ENCODE results near the gene TSEN54. TPM values are rescaled to one million over a fixed set of nuclear protein-coding genes. Genes with fewer than 3 reads are reported as not detected.

The TSEN54 gene
- total RNA-seq, 2 experiments from 2014 or later: 92.0 to 97.7 TPM

GRCh38 chr17:75491680-75492079 is 24.6 kb upstream of the TSEN54 start:
- DNase-seq (no peak), ATAC-seq (no peak)
- no peaks in the 10 kb centered on the region for H3K9me3 Mint-ChIP-seq (ENCODE audit: low read depth)
- H3K27me3 Mint-ChIP-seq: no peaks in the 10 kb centered on the region
- no peak overlapping the region for H3K4me3 Mint-ChIP-seq
- H3K27ac Mint-ChIP-seq: no peak overlapping the region
- peaks cover 3% of the 10 kb centered on the region for H3K36me3 Mint-ChIP-seq
- CTCF ChIA-PET: interaction anchor here (1.7 kb wide), 1 partner anchor 63 kb away, joined by 3 read pairs; no protein-coding TSS in a partner anchor
- H3K4me1 Mint-ChIP-seq: peaks cover 18% of the 10 kb centered on the region

- Mint-ChIP-seq H3K9me3 (ENCODE audit: low read depth) (no peaks in the 10 kb centered on the region), H3K4me1 (peaks cover 9% of the 10 kb centered on the region), H3K27ac (no peak overlapping the region), H3K4me3 (no peak overlapping the region), H3K27me3 (no peaks in the 10 kb centered on the region), H3K36me3 (peaks cover 1% of the 10 kb centered on the region)
- DNase-seq (no peak), ATAC-seq (no peak)
- CTCF ChIA-PET: interaction anchor here (1.7 kb wide), 1 partner anchor 64 kb away, joined by 3 read pairs; no protein-coding TSS in a partner anchor
Observed at GRCh38 chr17:75492555-75493168, 23.7 kb upstream of the TSEN54 start.

DNA sequence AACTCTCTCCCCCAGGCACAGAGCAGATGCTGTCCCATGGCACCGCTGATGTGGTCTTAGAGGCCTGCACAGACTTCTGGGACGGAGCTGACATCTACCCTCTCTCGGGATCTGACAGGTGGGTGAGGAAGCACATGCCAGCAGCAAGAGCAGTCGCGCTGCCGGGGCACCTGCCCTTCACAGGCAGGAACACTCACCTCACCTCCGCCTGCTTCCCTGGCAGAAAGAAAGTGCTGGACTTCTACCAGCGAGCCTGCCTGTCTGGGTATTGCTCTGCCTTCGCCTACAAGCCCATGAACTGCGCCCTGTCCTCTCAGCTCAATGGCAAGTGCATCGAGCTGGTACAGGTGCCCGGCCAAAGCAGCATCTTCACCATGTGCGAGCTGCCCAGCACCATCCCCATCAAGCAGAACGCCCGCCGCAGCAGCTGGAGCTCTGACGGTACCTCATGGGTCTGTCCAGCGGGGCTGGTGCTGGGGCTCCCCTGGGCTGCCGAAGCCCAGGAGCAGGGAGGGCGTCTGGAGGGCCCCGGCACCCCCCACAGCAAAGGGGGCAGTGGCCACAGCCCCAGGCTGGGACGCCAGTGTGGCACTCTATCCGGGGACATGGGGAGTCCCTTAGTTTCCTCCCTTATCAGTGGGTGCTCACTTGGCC is 22.7 kb upstream of the TSEN54 start:
- Mint-ChIP-seq H3K27ac (no peak overlapping the region), H3K4me1 (peaks cover 4% of the 10 kb centered on the region), H3K27me3 (no peaks in the 10 kb centered on the region), H3K9me3 (ENCODE audit: low read depth) (no peaks in the 10 kb centered on the region), H3K36me3 (peaks cover 1% of the 10 kb centered on the region), H3K4me3 (no peak overlapping the region)
- ATAC-seq (no peak), DNase-seq (no peak)
- CTCF ChIA-PET: no interaction called here

DNA sequence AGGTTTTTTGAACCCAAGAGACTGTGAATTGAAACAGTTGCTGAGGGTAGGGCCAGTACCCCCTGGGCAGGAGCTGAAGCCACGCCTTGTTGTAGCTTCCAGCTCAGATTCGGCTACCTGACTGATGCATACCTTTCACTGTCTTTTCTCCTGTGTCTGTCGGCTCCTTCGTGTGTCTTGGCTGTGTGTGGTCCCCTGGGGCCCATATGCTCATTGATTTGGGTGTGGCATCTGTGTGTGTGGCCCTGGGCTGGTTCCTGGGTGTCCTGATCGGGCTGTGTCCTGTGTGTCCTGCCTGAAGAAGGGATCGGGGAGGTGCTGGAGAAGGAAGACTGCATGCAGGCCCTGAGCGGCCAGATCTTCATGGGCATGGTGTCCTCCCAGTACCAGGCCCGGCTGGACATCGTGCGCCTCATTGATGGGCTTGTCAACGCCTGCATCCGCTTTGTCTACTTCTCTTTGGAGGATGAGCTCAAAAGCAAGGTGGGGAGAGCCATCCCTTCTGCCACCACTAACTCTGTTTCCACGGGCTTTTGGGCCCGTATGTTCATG is 21.9 kb upstream of the TSEN54 start:
- Mint-ChIP-seq H3K27me3 (no peaks in the 10 kb centered on the region), H3K36me3 (peaks cover 1% of the 10 kb centered on the region), H3K4me3 (no peak overlapping the region), H3K27ac (no peak overlapping the region), H3K4me1 (peaks cover 3% of the 10 kb centered on the region), H3K9me3 (ENCODE audit: low read depth) (no peaks in the 10 kb centered on the region)
- CTCF ChIA-PET: interaction anchor here (0.6 kb wide), 1 partner anchor 23 kb away, joined by 3 read pairs; no protein-coding TSS in a partner anchor
- DNase-seq (no peak), ATAC-seq (no peak)

DNA sequence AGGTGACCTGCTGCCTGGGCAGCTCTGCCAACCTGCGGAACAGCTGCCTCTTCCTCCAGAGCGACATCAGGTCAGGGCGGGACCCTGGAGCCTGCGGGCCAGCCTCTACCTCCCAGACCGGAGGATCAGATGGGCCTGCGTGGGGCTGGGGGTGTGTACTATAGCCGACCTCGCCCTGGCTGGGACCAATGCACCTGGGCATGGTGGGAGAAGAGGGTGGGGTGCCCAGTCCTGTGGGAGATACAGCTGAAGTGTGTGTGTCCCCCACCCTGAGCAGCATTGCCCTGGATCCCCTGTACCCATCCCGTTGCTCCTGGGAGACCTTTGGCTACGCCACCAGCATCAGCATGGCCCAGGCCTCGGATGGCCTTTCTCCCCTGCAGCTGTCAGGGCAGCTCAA is 20.3 kb upstream of the TSEN54 start:
- CTCF ChIA-PET: no interaction called here
- Mint-ChIP-seq H3K36me3 (peaks cover 1% of the 10 kb centered on the region), H3K27ac (no peak overlapping the region), H3K9me3 (ENCODE audit: low read depth) (no peaks in the 10 kb centered on the region), H3K4me1 (peaks cover 4% of the 10 kb centered on the region), H3K27me3 (no peaks in the 10 kb centered on the region), H3K4me3 (no peak overlapping the region)
- no peak for ATAC-seq
- DNase-seq: no peak

DNA sequence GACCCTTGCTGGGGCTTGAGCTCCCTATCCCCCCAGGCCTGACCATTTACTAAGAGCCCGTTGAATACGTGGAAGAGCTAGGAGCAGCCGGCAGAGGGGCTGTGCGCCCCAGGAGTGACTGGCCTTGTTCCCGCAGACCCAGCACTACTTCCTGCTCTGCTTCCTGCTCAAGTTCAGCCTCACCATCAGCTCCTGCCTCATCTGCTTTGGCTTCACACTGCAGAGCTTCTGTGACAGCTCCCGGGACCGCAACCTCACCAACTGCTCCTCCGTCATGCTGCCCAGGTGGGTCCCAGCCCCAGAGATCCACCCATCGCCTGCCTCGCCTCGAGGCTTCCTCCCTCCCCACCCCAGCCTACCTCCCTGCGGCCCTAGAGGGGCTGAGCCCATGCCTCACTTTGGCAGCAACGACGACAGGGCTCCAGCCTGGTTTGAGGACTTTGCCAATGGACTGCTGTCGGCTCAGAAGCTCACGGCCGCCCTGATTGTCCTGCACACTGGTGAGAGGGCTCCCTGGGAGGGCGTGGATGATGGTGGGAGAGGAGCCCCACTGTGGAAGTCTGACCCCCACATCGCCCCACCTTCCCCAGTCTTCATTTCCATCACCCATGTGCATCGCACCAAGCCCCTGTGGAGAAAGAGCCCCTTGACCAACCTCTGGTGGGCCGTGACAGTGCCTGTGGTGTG is 18.1 kb upstream of the TSEN54 start:
- CTCF ChIA-PET: no interaction called here
- Mint-ChIP-seq H3K4me3 (no peak overlapping the region), H3K9me3 (ENCODE audit: low read depth) (no peaks in the 10 kb centered on the region), H3K27ac (peak overlapping the region; percentile 46), H3K4me1 (peaks cover 5% of the 10 kb centered on the region), H3K27me3 (no peaks in the 10 kb centered on the region), H3K36me3 (peaks cover 1% of the 10 kb centered on the region)
- DNase-seq (no peak), ATAC-seq (no peak)

DNA sequence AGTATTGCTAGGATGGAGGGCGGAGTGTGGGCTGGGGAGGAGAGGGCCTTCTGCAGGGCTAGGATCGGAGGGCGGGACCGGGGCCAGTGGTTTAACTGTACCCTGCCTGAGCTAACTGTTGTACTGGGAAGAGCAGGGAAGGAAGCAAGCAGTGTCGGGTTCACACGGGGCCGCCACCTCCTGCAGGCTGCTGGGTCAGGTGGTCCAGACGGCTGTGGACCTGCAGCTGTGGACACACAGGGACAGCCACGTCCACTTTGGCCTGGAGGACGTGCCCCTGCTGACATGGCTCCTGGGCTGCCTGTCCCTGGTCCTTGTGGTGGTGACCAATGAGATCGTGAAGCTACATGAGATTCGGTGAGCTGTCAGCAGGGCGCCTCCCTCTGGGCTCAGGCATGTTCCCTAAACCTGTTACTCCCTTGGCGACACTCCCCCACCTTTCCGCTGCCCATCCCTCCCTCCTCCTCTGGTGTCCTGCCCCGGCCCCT is 17.6 kb upstream of the TSEN54 start:
- peaks cover 5% of the 10 kb centered on the region for H3K4me1 Mint-ChIP-seq
- H3K27ac Mint-ChIP-seq: no peak overlapping the region

GRCh38 chr17:75499313-75500022 is 16.9 kb upstream of the TSEN54 start:
- no peak overlapping the region for H3K4me3 Mint-ChIP-seq
- peaks cover 5% of the 10 kb centered on the region for H3K4me1 Mint-ChIP-seq
- peaks cover 1% of the 10 kb centered on the region for H3K36me3 Mint-ChIP-seq
- no peak for DNase-seq
- ATAC-seq: no peak
- no peak overlapping the region for H3K27ac Mint-ChIP-seq
- H3K9me3 Mint-ChIP-seq (ENCODE audit: low read depth): no peaks in the 10 kb centered on the region
- no peaks in the 10 kb centered on the region for H3K27me3 Mint-ChIP-seq
- CTCF ChIA-PET: interaction anchor here (0.7 to 1.1 kb wide), 2 partner anchors 14 to 44 kb away, joined by 3 read pairs; partner anchors contain the start of gene TMEM94

More for the DNA sequence above, 17.6 kb upstream of the TSEN54 start:
- CTCF ChIA-PET: interaction anchor here (1.1 kb wide), 1 partner anchor 43 kb away, joined by 3 read pairs; the partner anchor contains the start of gene TMEM94
- H3K27me3 Mint-ChIP-seq: no peaks in the 10 kb centered on the region
- H3K4me3 Mint-ChIP-seq: no peak overlapping the region
- no peak for DNase-seq
- no peak for ATAC-seq
- no peaks in the 10 kb centered on the region for H3K9me3 Mint-ChIP-seq (ENCODE audit: low read depth)
- H3K36me3 Mint-ChIP-seq: peaks cover 1% of the 10 kb centered on the region

DNA sequence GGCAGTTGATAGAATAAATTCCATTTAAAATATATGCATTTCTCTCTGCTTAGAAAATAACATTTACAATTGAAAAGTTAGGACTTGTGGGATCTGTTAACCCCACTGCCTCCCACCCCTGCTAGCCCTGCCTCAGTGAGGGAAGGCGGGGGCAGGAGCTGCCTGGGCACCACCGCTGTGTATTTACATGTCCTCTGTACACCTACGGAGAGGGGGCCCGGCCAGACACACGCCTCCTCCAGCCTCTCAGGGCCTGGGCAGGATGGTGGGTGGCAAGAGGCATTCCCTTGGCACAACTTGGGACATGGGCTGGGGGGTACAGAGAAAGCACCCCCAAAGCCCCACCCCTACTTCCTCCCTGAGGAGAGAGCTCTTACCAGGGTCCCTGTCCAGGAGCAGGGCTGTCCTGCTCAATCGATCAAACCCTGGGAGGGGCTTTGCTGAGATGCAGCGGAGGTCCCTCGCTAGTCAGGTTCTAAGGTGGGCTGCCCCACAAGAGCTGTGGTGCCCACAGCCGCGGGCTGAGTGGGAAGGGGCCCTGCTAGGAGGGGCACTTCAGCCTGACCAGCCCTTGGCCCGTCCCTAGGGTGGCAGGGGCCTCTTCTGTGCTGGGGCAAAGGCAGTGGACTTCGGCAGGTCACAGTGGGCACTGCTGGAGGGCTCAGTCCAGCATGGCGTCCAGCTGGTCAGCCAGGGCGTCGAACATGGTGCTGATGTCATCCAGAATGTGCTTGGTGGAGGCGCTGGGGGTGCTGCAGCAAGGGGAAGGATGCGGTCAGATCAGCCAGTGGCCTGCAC is 15.7 kb upstream of the TSEN54 start:
- no peak overlapping the region for H3K27ac Mint-ChIP-seq
- H3K9me3 Mint-ChIP-seq (ENCODE audit: low read depth): no peaks in the 10 kb centered on the region
- no peak for DNase-seq
- peaks cover 1% of the 10 kb centered on the region for H3K36me3 Mint-ChIP-seq
- no peak overlapping the region for H3K4me3 Mint-ChIP-seq
- no peak for ATAC-seq
- H3K27me3 Mint-ChIP-seq: no peaks in the 10 kb centered on the region
- CTCF ChIA-PET: interaction anchor here (0.8 kb wide), 1 partner anchor 88 kb away, joined by 4 read pairs; no protein-coding TSS in a partner anchor
- H3K4me1 Mint-ChIP-seq: peaks cover 5% of the 10 kb centered on the region

GRCh38 chr17:75501378-75502071 is 14.8 kb upstream of the TSEN54 start:
- Mint-ChIP-seq H3K27me3 (no peaks in the 10 kb centered on the region), H3K9me3 (ENCODE audit: low read depth) (no peaks in the 10 kb centered on the region), H3K4me1 (peaks cover 5% of the 10 kb centered on the region), H3K4me3 (no peak overlapping the region), H3K27ac (no peak overlapping the region), H3K36me3 (peaks cover 1% of the 10 kb centered on the region)
- ATAC-seq (no peak), DNase-seq (no peak)
- CTCF ChIA-PET: interaction anchor here (0.8 kb wide), 1 partner anchor 87 kb away, joined by 4 read pairs; no protein-coding TSS in a partner anchor

- H3K27me3 Mint-ChIP-seq: no peaks in the 10 kb centered on the region
- CTCF ChIA-PET: no interaction called here
- H3K9me3 Mint-ChIP-seq (ENCODE audit: low read depth): no peaks in the 10 kb centered on the region
Observed at GRCh38 chr17:75502072-75502720, 14.1 kb upstream of the TSEN54 start.

More at GRCh38 chr17:75502072-75502720, 14.1 kb upstream of the TSEN54 start:
- Mint-ChIP-seq H3K4me1 (peaks cover 5% of the 10 kb centered on the region), H3K4me3 (no peak overlapping the region), H3K36me3 (no peaks in the 10 kb centered on the region), H3K27ac (no peak overlapping the region)
- ATAC-seq (no peak), DNase-seq (no peak)
